KOPT-K1 (cell line): ENCODE results near the gene SNAI1.

Source experiments
- H3K27ac ChIP-seq: fragments of 200-600 bp; sonication (generic); 2 replicates; pipeline ENCODE4 v1.5.1; 2016; ENCODE audit warnings: antibody characterized with exemption, mild to moderate bottlenecking, low read depth, low read length; ENCODE audit not compliant: poor library complexity, severe bottlenecking
- H3K36me3 ChIP-seq: fragments of 200-600 bp; sonication (generic); 2 replicates; pipeline ENCODE4 v1.5.1; 2017; ENCODE audit warnings: antibody characterized with exemption, mild to moderate bottlenecking, low read length, moderate library complexity; ENCODE audit not compliant: insufficient read depth
- H3K9me3 ChIP-seq: fragments of 200-600 bp; sonication (generic); 2 replicates; pipeline ENCODE4 v1.5.1; 2017; ENCODE audit warnings: antibody characterized with exemption, low read length, mild to moderate bottlenecking; ENCODE audit not compliant: insufficient read depth, poor library complexity, severe bottlenecking

The SNAI1 gene

DNA sequence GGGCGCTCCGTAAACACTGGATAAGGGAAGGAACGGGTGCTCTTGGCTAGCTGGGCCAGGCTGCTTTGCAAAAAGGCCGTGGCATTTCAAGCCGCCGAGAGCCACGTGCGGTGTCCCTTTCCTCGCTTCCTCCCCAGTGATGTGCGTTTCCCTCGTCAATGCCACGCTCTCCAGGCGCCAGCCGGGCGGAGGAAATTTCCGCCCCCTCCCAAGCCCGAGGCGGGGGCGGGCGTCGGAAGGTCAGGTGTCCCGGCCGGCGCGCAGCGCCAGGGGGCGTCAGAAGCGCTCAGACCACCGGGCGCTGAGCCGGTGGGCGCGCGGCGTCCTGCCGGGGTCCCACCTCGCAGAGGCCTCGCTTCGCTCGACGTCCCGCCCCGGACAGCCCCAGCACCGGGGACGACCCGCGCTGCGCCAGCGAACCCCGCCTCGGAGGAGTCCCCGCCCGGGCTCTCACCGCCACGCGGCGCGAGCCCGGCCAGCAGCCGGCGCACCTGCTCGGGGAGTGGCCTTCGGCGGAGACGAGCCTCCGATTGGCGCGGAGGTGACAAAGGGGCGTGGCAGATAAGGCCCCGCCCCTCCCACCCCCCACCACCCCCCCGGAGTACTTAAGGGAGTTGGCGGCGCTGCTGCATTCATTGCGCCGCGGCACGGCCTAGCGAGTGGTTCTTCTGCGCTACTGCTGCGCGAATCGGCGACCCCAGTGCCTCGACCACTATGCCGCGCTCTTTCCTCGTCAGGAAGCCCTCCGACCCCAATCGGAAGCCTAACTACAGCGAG lies at the start of gene SNAI1:
Gene SNAI1 (plus strand): TSS at position 635 of the 777 bp plus-strand sequence. CDS start 80 bp downstream, at position 715.
- no peak within 1 kb of the TSS for H3K27ac ChIP-seq
- no peaks in the 10 kb centered on the region for H3K9me3 ChIP-seq

GRCh38 chr20:49935746-49936152 lies 47.0 kb upstream of the SNAI1 start:
- Histone ChIP-seq H3K27ac (no peak overlapping the region), H3K9me3 (no peaks in the 10 kb centered on the region), H3K36me3 (peaks cover 21% of the 10 kb centered on the region)

More for the DNA sequence above, at the start of gene SNAI1:
- H3K36me3 ChIP-seq: no peaks in the 10 kb centered on the region

DNA sequence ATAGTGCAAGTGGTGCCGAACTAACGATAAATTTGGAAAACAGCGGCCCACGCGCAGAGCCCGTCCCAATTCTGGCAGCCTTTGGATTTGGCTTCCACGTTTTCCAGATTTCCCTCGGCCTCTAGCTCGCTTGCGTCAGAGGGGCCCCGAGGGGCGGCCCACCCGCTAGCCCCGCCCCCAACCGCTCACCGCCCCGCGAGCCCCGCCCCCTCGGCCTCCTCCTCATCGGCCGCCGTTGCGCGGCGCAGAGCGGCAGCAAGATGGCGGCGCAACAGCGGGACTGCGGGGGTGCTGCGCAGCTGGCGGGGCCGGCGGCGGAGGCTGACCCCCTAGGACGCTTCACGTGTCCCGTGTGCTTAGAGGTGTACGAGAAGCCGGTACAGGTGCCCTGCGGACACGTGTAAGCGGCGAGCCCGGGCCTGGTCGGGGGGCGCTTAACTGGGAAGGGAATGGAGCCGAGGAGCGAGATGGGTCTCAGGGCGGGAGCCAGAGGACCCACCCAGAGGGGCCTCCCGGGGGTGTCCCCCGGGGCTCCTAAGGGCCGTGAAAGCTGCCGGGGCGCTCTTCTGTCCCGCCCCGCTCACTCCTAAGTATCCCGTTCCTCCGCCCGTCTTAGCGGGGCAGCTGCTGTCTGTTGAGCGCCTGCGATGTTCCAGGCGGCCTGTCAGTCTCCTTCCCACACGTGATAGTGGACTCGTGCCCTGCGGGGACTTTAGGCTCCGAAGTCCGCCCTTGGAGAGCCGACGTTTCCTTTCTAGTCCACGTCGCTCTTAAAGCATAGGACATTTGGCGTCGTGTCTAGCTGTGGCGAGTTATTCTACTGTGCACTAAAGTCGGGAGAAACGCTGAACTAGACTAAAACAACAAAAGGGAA lies 46.4 kb upstream of the SNAI1 start, which contains the start of gene RNF114:
Gene RNF114 (plus strand): TSS at position 245 of the 874 bp plus-strand sequence. CDS start 16 bp downstream, at position 261.
- Histone ChIP-seq H3K27ac (peak within 1 kb of the TSS; percentile 90), H3K36me3 (peaks cover 27% of the 10 kb centered on the region), H3K9me3 (no peaks in the 10 kb centered on the region)

DNA sequence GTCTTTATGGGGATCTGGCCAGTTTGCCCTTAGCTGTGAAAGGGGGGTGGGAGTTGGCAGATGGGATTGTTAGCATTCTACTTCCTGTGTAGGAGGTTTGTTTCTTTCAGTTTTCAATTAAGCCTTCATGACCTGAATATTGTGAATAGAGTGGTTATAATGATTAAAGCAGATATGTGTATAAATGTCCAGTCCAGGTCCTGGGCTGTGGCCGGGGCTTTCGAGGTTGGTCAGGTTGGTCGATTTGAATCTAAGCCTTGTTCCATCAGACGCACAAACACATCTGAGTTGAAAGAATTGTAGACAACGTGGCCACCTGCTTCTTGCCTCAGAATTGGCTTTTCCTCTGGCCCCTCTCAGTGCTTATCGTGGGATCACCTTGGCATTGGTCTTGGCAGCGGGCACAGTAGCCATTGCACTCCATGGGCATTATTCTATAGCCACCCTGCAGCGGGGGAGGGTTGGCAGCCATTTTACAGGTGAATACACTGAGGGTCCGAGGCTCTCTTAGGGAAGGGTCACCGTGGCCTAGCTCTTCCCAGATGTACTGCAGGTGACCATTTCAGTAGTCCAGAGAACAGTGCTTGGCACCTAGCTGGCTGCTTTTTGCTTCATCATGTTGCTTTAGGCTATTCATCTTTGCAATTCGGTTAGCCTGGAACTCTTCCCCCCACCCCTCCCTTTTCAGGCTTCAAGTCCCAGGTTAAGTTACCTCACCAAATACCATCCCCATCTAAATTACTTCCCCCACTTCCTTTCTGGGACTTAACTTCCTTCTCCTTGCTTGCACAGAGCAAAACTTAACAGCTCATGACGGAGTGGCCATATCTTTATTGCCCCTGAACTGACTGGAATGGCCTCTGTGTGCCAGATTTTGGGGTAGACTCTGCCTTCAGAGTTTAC lies 45.5 kb upstream of the SNAI1 start:
- H3K27ac ChIP-seq: peak overlapping the region; percentile 90
- peaks cover 36% of the 10 kb centered on the region for H3K36me3 ChIP-seq
- H3K9me3 ChIP-seq: no peaks in the 10 kb centered on the region

GRCh38 chr20:49938173-49939163 lies 44.3 kb upstream of the SNAI1 start:
- H3K36me3 ChIP-seq: peaks cover 48% of the 10 kb centered on the region
- H3K27ac ChIP-seq: no peak overlapping the region
- H3K9me3 ChIP-seq: no peaks in the 10 kb centered on the region

DNA sequence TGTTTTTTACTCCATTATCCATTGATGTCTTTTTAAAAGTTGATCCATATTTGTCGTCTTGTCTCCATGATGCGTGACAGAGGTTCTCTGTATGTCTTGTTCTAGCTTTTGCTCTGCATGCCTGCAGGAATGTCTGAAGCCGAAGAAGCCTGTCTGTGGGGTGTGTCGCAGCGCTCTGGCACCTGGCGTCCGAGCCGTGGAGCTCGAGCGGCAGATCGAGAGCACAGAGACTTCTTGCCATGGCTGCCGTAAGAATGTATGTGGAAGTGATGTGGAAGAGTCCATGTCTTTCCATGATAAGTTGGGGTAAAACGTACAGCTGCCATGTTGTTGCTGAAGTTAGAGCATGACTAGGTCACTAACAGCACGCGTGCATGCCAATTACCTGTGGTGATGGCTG lies 41.3 kb upstream of the SNAI1 start:
- H3K27ac ChIP-seq: no peak overlapping the region
- H3K36me3 ChIP-seq: peaks cover 75% of the 10 kb centered on the region
- no peaks in the 10 kb centered on the region for H3K9me3 ChIP-seq

DNA sequence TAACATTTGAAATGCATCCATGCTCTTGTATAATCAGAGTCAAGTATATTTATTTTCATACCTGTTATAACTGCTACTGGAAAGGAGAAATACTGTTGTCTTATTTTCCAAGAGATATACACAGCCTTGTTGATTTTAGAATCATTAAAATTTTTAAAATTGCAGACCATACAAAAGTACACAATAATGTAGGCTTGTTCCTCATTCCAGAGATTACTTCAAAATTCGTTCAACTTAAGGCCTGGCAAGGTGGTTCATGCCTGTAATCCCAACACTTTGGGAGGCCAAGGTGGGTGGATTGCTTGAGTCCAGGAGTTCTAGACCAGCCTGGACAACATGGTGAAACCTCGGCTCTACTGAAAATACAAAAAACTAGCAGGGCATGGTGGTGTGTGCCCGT lies 40.5 kb upstream of the SNAI1 start:
- Histone ChIP-seq H3K9me3 (no peaks in the 10 kb centered on the region), H3K27ac (no peak overlapping the region), H3K36me3 (peaks cover 84% of the 10 kb centered on the region)

GRCh38 chr20:49942942-49943341 lies 39.8 kb upstream of the SNAI1 start:
- Histone ChIP-seq H3K9me3 (no peaks in the 10 kb centered on the region), H3K27ac (no peak overlapping the region), H3K36me3 (peaks cover 90% of the 10 kb centered on the region)

DNA sequence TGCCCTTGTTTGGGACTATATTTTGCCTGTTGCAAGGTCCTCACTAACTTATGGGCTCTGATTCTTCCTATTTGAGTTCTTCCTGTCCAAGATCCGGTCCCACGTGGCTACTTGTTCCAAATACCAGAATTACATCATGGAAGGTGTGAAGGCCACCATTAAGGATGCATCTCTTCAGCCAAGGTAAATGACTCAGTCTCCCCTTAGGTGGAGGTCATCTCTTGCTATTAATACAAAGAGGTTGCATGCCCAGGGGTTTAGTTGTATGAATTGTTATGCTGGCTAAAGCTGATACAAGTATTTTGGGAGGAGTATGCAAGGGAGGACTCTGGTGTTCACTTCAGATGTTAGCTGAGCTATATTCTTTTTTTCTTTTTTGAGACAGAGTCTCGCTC lies 37.5 kb upstream of the SNAI1 start:
- Histone ChIP-seq H3K36me3 (peaks cover 96% of the 10 kb centered on the region), H3K9me3 (no peaks in the 10 kb centered on the region), H3K27ac (no peak overlapping the region)

DNA sequence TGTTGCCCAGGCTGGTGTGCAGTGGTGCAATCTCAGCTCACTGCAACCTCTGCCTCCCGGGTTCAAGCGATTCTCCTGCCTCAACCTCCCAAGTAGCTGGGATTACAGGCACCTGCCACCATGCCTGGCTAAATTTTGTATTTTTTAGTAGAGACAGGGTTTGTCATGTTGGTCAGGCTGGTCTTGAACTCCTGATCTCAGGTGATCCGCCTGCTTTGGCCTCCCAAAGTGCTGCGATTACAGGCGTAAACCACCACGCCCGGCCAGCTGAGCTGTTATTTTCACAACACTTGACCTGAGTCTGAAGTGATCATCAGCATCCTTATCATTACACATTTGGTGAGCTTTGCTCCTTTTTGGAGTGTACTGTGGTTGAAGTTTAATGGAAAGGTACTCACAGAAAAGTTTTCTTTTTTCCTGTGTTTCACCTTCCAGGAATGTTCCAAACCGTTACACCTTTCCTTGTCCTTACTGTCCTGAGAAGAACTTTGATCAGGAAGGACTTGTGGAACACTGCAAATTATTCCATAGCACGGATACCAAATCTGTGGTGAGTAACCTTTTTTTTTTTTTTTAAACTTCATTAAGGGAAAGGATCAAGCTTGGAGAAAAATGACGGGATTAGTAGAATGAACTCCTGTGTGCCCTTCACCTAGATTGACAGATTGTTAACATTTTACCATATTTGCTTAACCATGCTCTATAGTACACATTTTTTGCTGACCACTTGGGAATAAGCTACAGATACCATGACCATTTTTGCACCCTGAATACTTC lies 36.9 kb upstream of the SNAI1 start:
- Histone ChIP-seq H3K36me3 (peaks cover 98% of the 10 kb centered on the region), H3K9me3 (no peaks in the 10 kb centered on the region), H3K27ac (no peak overlapping the region)

- no peak overlapping the region for H3K27ac ChIP-seq
- no peaks in the 10 kb centered on the region for H3K9me3 ChIP-seq
- peaks cover 98% of the 10 kb centered on the region for H3K36me3 ChIP-seq
Observed at GRCh38 chr20:49948178-49948577, 34.6 kb upstream of the SNAI1 start.

DNA sequence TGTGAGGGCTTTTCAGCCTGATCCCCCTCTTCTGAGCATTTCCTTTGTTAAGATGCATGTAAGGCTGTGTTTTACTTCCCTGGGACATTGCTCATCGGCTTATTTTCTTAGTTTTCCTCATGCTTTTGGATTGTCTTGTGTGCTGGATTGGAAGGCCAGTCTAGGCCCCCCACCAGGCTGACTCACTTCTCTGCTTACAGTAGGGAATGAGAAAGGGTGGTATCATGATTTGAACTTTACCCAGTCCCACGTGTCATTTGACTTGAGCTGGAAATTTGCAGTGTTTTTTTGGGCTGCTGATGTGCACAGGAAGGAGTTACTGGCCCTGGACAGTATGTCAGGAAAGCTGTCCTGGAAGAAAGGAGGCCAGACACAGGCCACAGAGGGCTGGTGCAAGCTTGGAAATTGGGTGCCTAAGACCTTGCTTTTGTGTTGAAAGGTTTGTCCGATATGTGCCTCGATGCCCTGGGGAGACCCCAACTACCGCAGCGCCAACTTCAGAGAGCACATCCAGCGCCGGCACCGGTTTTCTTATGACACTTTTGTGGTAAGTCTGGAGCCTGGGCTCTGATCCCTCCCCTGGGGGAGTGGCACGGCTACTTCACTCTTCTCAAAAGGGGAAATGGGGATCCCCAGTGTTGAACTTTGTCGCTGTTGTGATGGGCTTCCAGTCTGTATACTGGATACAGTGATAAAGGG lies 33.8 kb upstream of the SNAI1 start:
- Histone ChIP-seq H3K36me3 (peaks cover 100% of the 10 kb centered on the region), H3K27ac (no peak overlapping the region), H3K9me3 (no peaks in the 10 kb centered on the region)

DNA sequence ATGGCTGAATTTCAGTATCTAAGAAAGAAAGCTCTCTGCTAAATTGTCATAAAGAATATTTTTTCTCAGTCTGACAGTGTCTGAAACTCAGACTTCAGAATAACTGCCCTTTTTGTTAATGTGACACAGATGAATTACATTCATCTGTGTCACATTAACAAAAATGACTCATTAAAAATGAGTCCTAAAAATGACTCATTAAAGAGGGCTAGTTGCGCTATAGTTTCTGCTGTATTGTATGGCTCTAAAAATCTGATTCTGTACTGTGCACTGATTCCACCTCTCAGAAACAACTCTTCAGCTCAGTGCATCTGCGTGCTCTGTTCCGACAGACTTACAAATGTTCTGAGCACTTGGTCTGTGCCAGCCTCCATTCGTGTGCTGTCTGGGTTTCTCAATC lies 31.6 kb upstream of the SNAI1 start:
- peaks cover 100% of the 10 kb centered on the region for H3K36me3 ChIP-seq
- no peak overlapping the region for H3K27ac ChIP-seq
- no peaks in the 10 kb centered on the region for H3K9me3 ChIP-seq
